HCT116 (cell line): ENCODE measurements around the gene SNRPD2. TPM values are rescaled to one million over a fixed set of nuclear protein-coding genes. Genes with fewer than 3 reads are reported as not detected.
A peak's percentile ranks its signal among the peaks of the same experiment; 100 is the strongest.

Source experiments
- ATAC-seq: fragments of 200-7000 bp; cut with Tn5 transposase; 2 replicates; pipeline ENCODE4 v1.9.1; 2020; ENCODE audit warnings: mild to moderate bottlenecking, moderate library complexity
- BruUV-seq: library from RNA; stranded (reverse); fragments of 400-500 nt; replicated peaks from 2 replicates; lab custom pipeline; 2021; lab: Mats Ljungman, UMichigan
- CTCF ChIA-PET: fragments of 300-600 bp; sonication (Branson Sonifier 250); formaldehyde crosslinking; loops from one replicate; lab custom pipeline; 2021; ENCODE audit warnings: antibody characterized with exemption; lab: Charles Lee
- POLR2A ChIA-PET: fragments of 300-600, 350-600 bp; sonication (Branson Sonifier 250); formaldehyde crosslinking; loops from one replicate; lab custom pipeline; 2021; ENCODE audit warnings: antibody characterized with exemption; lab: Charles Lee
- RAD21 ChIA-PET, 2 experiments: fragments of 300-600 bp; sonication (Branson Sonifier 250); formaldehyde crosslinking; loops; one replicate each; lab custom pipeline; 2023; ENCODE audit warnings: low total read pairs in 2 of 2; ENCODE audit not compliant: uncharacterized antibody in 2 of 2, unreplicated experiment in 2 of 2, low non-redundant PET in 1 of 2; lab: Charles Lee
- DNase-seq: peaks from one replicate; pipeline ENCODE4 v3.0.0-alpha.2; 2010; ENCODE audit warnings: low read depth, low spot score
- H2AFZ ChIP-seq: fragments of 200-600 bp; shearing (Covaris generic), sonication (generic); 2 replicates; pipeline ENCODE4 v1.6.1; 2017; ENCODE audit warnings: low read depth, mixed run types, mixed read lengths, antibody characterized with exemption, low read length; ENCODE audit not compliant: poor library complexity, severe bottlenecking
- H3K27ac ChIP-seq: 2 replicates; pipeline ENCODE4 v1.5.1; 2012; ENCODE audit warnings: low read depth, low read length
- H3K27me3 ChIP-seq: fragments of 200-600 bp; sonication (generic); 2 replicates; pipeline ENCODE4 v1.6.1; 2016; ENCODE audit warnings: mixed run types, low read length, mixed read lengths; ENCODE audit not compliant: insufficient read depth
- H3K36me3 ChIP-seq, 2 experiments: fragments of 200-500 bp in 1 of 2; fragments of 200-600 bp in 1 of 2; sonication (Bioruptor generic) in 1 of 2; sonication (generic) in 1 of 2; 2 replicates each; pipeline versions ENCODE4 v1.5.1 to v1.6.1; 2014 to 2016; ENCODE audit warnings: low read length in 2 of 2, inconsistent platforms in 1 of 2, mixed read lengths in 1 of 2, mixed run types in 1 of 2; ENCODE audit not compliant: insufficient read depth in 2 of 2, control insufficient read depth in 1 of 2
- H3K4me1 ChIP-seq, 2 experiments: fragments of 200-600 bp in 1 of 2; sonication (generic) in 1 of 2; 2 replicates each; pipeline versions ENCODE4 v1.5.1 to v1.6.1; 2012 to 2017; ENCODE audit warnings: low read length in 2 of 2, inconsistent platforms in 1 of 2, mild to moderate bottlenecking in 1 of 2, mixed read lengths in 1 of 2, mixed run types in 1 of 2, moderate library complexity in 1 of 2; ENCODE audit not compliant: insufficient read depth in 2 of 2, control insufficient read depth in 1 of 2
- H3K4me2 ChIP-seq: fragments of 200-600 bp; sonication (generic); 2 replicates; pipeline ENCODE4 v1.6.1; 2017; ENCODE audit warnings: mixed run types, low read length, mixed read lengths
- H3K4me3 ChIP-seq, 2 experiments: fragments of 200-600 bp in 1 of 2; sonication (generic) in 1 of 2; replicated peaks in 1 of 2; 2 replicates each; pipeline ENCODE4 v1.5.1; 2011 to 2016; ENCODE audit warnings: low read length in 2 of 2, control low read depth in 1 of 2, low read depth in 1 of 2, mild to moderate bottlenecking in 1 of 2, mixed read lengths in 1 of 2, mixed run types in 1 of 2
- H3K79me2 ChIP-seq: fragments of 200-600 bp; sonication (generic); 2 replicates; pipeline ENCODE4 v1.6.1; 2017; ENCODE audit warnings: mild to moderate bottlenecking, mixed run types, low read length, moderate library complexity, mixed read lengths; ENCODE audit not compliant: insufficient read depth
- H3K9ac ChIP-seq: fragments of 200-600 bp; sonication (generic); 2 replicates; pipeline ENCODE4 v1.6.1; 2016; ENCODE audit warnings: low read length, mixed read lengths
- H3K9me2 ChIP-seq: fragments of 200-600 bp; sonication (generic), shearing (Covaris generic); 2 replicates; pipeline ENCODE4 v1.6.1; 2017; ENCODE audit warnings: mixed run types, mild to moderate bottlenecking, moderate library complexity; ENCODE audit not compliant: insufficient read depth
- H3K9me3 ChIP-seq, 2 experiments: fragments of 200-500 bp in 1 of 2; fragments of 200-600 bp in 1 of 2; sonication (Bioruptor generic) in 1 of 2; sonication (generic) in 1 of 2; 2 replicates each; pipeline ENCODE4 v1.6.1; 2014 to 2017; ENCODE audit warnings: low read length in 2 of 2, mixed read lengths in 2 of 2, inconsistent platforms in 1 of 2, low read depth in 1 of 2, mild to moderate bottlenecking in 1 of 2, mixed run types in 1 of 2, moderate library complexity in 1 of 2; ENCODE audit not compliant: control insufficient read depth in 1 of 2, insufficient read depth in 1 of 2
- H4K20me1 ChIP-seq: fragments of 200-600 bp; sonication (generic), shearing (Covaris generic); 2 replicates; pipeline ENCODE4 v1.6.1; 2017; ENCODE audit warnings: mixed run types, mild to moderate bottlenecking, moderate library complexity; ENCODE audit not compliant: insufficient read depth
- ELF1 ChIP-seq: IDR thresholded peaks from 2 replicates; pipeline ENCODE4 v1.6.1; 2012; ENCODE audit warnings: low read depth, borderline replicate concordance
- EZH2 ChIP-seq: fragments of 200-600 bp; sonication (generic); IDR thresholded peaks from 2 replicates; pipeline ENCODE4 v1.6.1; 2017; ENCODE audit warnings: antibody characterized with exemption, mixed run types
- POLR2AphosphoS5 ChIP-seq: IDR thresholded peaks from 2 replicates; pipeline ENCODE4 v1.6.1; 2011; ENCODE audit warnings: mild to moderate bottlenecking, low read depth, low read length, moderate library complexity
- SIN3A ChIP-seq: IDR thresholded peaks from 2 replicates; pipeline ENCODE4 v1.6.1; 2012; ENCODE audit warnings: low read depth
- ZNF274 ChIP-seq: fragments of 200-500 bp; sonication (Bioruptor generic); IDR thresholded peaks from 2 replicates; pipeline ENCODE4 v1.6.1; 2014; ENCODE audit warnings: mild to moderate bottlenecking, low read depth, low read length, inconsistent platforms
- intact Hi-C: fragments of 100-400 bp; cut with micrococcal nuclease; formaldehyde crosslinking; loops from 2 replicates; pipeline ENCODE4 v1.10.0; 2022
- total RNA-seq: library from RNA; stranded (reverse); gene quantifications from one replicate; pipeline ENCODE4 v1.2.1, GENCODE V29; 2021; ENCODE audit not compliant: unreplicated experiment
- TF ChIP-seq, protein P1 (sequence below): IDR thresholded peaks from 2 replicates; pipeline ENCODE4 v1.6.1; 2012; ENCODE audit warnings: low read depth

Gene SNRPD2
- total RNA-seq, 1 experiment from 2014 or later: 927 TPM

DNA sequence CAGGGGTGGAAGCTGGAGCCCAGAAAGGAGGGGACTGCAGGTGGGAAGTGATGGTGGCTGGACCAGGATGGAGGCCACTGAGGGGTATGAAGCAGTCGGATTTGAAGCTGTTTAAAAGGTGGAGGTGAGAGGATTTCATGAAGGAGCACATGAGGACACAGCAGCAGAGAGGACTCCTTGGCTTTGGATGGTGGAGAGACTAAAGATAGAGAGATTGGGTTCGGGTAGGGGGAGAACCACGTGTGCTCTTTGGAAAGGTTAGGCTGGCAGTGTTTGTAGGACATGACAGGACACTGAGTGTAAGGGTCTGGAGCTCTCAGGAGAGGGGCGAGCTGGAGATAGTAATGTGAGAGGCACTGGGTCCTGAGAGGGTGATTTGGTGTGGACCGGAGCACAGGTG is 8.8 kb downstream of the SNRPD2 start:
- H3K4me2 ChIP-seq: no peak overlapping the region
- no peak for ATAC-seq
- H3K9me3 ChIP-seq: no peaks in the 10 kb centered on the region
- peaks cover 11 to 24% of the 10 kb centered on the region in 2 experiments for H3K4me1 ChIP-seq
- no peaks in the 10 kb centered on the region for H3K9me2 ChIP-seq
- no peak overlapping the region for H3K9ac ChIP-seq
- DNase-seq: no peak
- POLR2A ChIA-PET: interaction anchor here (2.0 kb wide), 1 partner anchor 9 kb away, joined by 7 read pairs; the partner anchor contains the start of genes QPCTL and SNRPD2
- H3K27ac ChIP-seq: peak overlapping the region; percentile 43; the same call in 1 of the 2 replicates
- H3K4me3 ChIP-seq: no peak overlapping the region
- no peaks in the 10 kb centered on the region for H4K20me1 ChIP-seq
- no peak overlapping the region for H2AFZ ChIP-seq
- H3K79me2 ChIP-seq: peaks cover 6% of the 10 kb centered on the region
- intact Hi-C loops: no loop called here
- TF ChIP-seq ELF1: no peak
- TF ChIP-seq, protein P1, sequence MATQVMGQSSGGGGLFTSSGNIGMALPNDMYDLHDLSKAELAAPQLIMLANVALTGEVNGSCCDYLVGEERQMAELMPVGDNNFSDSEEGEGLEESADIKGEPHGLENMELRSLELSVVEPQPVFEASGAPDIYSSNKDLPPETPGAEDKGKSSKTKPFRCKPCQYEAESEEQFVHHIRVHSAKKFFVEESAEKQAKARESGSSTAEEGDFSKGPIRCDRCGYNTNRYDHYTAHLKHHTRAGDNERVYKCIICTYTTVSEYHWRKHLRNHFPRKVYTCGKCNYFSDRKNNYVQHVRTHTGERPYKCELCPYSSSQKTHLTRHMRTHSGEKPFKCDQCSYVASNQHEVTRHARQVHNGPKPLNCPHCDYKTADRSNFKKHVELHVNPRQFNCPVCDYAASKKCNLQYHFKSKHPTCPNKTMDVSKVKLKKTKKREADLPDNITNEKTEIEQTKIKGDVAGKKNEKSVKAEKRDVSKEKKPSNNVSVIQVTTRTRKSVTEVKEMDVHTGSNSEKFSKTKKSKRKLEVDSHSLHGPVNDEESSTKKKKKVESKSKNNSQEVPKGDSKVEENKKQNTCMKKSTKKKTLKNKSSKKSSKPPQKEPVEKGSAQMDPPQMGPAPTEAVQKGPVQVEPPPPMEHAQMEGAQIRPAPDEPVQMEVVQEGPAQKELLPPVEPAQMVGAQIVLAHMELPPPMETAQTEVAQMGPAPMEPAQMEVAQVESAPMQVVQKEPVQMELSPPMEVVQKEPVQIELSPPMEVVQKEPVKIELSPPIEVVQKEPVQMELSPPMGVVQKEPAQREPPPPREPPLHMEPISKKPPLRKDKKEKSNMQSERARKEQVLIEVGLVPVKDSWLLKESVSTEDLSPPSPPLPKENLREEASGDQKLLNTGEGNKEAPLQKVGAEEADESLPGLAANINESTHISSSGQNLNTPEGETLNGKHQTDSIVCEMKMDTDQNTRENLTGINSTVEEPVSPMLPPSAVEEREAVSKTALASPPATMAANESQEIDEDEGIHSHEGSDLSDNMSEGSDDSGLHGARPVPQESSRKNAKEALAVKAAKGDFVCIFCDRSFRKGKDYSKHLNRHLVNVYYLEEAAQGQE: no peak
- TF ChIP-seq ZNF274: no peak
- no peak for TF ChIP-seq EZH2
- TF ChIP-seq POLR2AphosphoS5: 0 out of 2 replicates have a peak, but pooled peaks have one; percentile 20
- TF ChIP-seq SIN3A: no peak
- TF ChIP-seq, all 23 proteins: peak for 1
- H3K27me3 ChIP-seq: no peaks in the 10 kb centered on the region
- ChIA-PET RAD21 (no interaction called here), CTCF (interaction anchor here (0.9 to 3.3 kb wide), 3 partner anchors 9 to 12 kb away, joined by 3 to 18 read pairs (median 3); partner anchors contain the start of genes QPCTL and SNRPD2)
- H3K36me3 ChIP-seq: peaks cover 18 to 27% of the 10 kb centered on the region in 2 experiments
- BruUV-seq: no TSS peak
